ENCODE data around the gene NUP214. TPM values are rescaled to one million over a fixed set of nuclear protein-coding genes. Genes with fewer than 3 reads are reported as not detected.

The NUP214 gene
- total RNA-seq, 2 donors from 2014 or later: 29.5 to 31.6 TPM

DNA sequence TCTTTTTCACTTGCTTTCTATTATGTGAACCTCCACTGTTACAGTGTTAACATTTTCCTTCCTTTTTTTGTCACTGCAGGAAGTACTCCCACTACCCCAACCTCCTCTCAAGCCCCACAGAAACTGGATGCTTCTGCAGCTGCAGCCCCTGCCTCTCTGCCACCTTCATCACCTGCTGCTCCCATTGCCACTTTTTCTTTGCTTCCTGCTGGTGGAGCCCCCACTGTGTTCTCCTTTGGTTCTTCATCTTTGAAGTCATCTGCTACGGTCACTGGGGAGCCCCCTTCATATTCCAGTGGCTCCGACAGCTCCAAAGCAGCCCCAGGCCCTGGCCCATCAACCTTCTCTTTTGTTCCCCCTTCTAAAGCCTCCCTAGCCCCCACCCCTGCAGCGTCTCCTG is 18.8 kb downstream of the NUP214 start:
- H3K27ac ChIP-seq: no peak overlapping the region
- H3K36me3 ChIP-seq: peaks cover 84% of the 10 kb centered on the region
- H3K27me3 ChIP-seq: no peaks in the 10 kb centered on the region
- H3K4me1 ChIP-seq: no peaks in the 10 kb centered on the region
- H3K4me3 ChIP-seq: no peak overlapping the region
- no peak for DNase-seq (ENCODE audit: low spot score)
- TF ChIP-seq, protein P1, sequence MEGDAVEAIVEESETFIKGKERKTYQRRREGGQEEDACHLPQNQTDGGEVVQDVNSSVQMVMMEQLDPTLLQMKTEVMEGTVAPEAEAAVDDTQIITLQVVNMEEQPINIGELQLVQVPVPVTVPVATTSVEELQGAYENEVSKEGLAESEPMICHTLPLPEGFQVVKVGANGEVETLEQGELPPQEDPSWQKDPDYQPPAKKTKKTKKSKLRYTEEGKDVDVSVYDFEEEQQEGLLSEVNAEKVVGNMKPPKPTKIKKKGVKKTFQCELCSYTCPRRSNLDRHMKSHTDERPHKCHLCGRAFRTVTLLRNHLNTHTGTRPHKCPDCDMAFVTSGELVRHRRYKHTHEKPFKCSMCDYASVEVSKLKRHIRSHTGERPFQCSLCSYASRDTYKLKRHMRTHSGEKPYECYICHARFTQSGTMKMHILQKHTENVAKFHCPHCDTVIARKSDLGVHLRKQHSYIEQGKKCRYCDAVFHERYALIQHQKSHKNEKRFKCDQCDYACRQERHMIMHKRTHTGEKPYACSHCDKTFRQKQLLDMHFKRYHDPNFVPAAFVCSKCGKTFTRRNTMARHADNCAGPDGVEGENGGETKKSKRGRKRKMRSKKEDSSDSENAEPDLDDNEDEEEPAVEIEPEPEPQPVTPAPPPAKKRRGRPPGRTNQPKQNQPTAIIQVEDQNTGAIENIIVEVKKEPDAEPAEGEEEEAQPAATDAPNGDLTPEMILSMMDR (IDR thresholded peaks at IDR 0.05): no peak
- no peaks in the 10 kb centered on the region for H3K9me3 ChIP-seq

DNA sequence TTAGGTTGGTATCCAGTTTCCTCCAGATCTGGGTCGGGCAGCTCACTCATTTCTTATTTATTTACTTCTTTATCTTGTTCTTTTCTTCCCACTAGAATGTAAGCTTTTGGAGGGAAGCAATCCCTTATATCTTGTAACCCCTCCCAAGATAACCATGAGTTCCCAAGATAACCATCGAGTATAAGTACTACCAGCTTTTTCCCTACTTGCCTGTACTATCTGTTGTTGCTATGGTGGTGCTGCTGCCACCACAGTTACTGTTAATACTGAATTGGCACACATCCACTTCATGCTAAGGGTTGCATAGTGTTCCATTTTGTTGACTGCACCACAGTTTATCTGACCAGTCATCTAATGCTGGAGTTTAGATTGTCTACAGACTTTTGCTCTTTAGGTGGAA is 19.9 kb downstream of the NUP214 start:
- Histone ChIP-seq H3K4me1 (no peaks in the 10 kb centered on the region), H3K27me3 (no peaks in the 10 kb centered on the region), H3K36me3 (peaks cover 84% of the 10 kb centered on the region), H3K4me3 (no peak overlapping the region), H3K27ac (no peak overlapping the region), H3K9me3 (no peaks in the 10 kb centered on the region)
- TF ChIP-seq, protein P1 (IDR thresholded peaks at IDR 0.05): no peak
- DNase-seq (ENCODE audit: low spot score): no peak

GRCh38 chr9:131146186-131146585 is 20.8 kb downstream of the NUP214 start:
- Histone ChIP-seq H3K27me3 (no peaks in the 10 kb centered on the region), H3K4me3 (no peak overlapping the region), H3K27ac (no peak overlapping the region), H3K36me3 (peaks cover 86% of the 10 kb centered on the region), H3K9me3 (no peaks in the 10 kb centered on the region), H3K4me1 (no peaks in the 10 kb centered on the region)
- no peak for DNase-seq (ENCODE audit: low spot score)
- TF ChIP-seq, protein P1 (IDR thresholded peaks at IDR 0.05): no peak

- H3K36me3 ChIP-seq: peaks cover 93% of the 10 kb centered on the region
- no peak overlapping the region for H3K27ac ChIP-seq
- TF ChIP-seq, protein P1 (IDR thresholded peaks at IDR 0.05): no peak
- no peak overlapping the region for H3K4me3 ChIP-seq
- H3K4me1 ChIP-seq: no peaks in the 10 kb centered on the region
- H3K9me3 ChIP-seq: no peaks in the 10 kb centered on the region
- no peaks in the 10 kb centered on the region for H3K27me3 ChIP-seq
- no peak for DNase-seq (ENCODE audit: low spot score)
Measured at GRCh38 chr9:131148276-131148675, 22.9 kb downstream of the NUP214 start.

DNA sequence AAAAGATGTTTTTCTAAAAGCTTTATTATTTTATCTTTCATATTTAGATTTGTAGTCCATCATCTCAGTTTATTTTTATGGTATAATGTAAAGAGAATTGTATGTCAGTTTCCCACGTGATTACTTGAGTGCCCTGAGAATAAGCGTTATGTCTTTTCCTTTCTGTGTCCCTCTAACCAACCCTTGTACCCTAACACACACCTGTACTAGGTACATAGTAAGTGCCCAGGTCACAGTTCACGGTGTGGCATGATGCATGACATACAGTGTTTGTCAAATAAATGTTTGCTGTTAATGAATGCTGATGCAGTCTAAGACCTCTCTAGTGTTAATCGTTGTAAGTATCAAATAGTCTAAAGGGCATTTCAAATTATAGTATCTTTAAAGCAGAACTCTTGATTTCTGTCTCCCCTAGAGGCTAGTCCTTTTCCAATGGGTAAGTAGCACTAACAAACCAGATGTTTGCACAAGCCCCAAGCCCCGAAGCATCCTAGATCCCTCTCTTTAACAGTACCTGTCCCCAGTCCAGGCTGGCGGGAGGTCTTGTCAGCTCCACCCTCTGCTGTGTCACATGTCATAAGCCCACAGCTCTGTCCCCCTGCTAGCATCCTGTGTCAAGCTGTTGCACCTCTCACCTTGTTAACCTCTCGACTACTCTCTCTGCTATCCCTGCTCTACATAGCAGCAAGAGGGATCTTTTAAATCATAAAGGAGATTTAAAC is 23.7 kb downstream of the NUP214 start:
- no peaks in the 10 kb centered on the region for H3K27me3 ChIP-seq
- TF ChIP-seq, protein P1 (IDR thresholded peaks at IDR 0.05): no peak
- H3K4me1 ChIP-seq: no peaks in the 10 kb centered on the region
- peaks cover 99% of the 10 kb centered on the region for H3K36me3 ChIP-seq
- DNase-seq (ENCODE audit: low spot score): no peak
- H3K9me3 ChIP-seq: no peaks in the 10 kb centered on the region
- no peak overlapping the region for H3K4me3 ChIP-seq
- no peak overlapping the region for H3K27ac ChIP-seq

DNA sequence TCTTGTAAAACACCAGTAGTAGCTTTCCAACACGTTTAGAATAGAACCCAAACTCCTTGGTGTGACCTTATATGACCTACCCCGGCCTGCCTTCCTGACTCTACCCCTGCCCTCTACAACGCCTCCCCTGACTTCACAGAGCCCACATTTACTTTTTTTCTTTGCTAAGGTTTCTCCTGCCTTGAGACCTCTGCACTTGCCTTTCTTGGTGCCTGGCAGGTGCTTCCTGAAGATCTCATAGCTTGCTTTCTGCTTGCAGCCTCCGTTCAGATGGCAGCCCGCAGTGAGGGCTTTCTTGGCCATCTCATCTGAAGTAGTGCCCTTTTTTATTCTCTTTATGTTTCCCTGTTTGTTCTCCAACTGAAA is 24.3 kb downstream of the NUP214 start:
- H3K4me3 ChIP-seq: no peak overlapping the region
- no peak overlapping the region for H3K27ac ChIP-seq
- peaks cover 99% of the 10 kb centered on the region for H3K36me3 ChIP-seq
- no peaks in the 10 kb centered on the region for H3K27me3 ChIP-seq
- H3K4me1 ChIP-seq: no peaks in the 10 kb centered on the region
- DNase-seq (ENCODE audit: low spot score): no peak
- no peaks in the 10 kb centered on the region for H3K9me3 ChIP-seq
- TF ChIP-seq, protein P1 (IDR thresholded peaks at IDR 0.05): no peak
